ENCODE data around the gene RFLNA.

The RFLNA gene

GRCh38 chr12:124363353-124363965, 68.6 kb downstream of the RFLNA start:
- no peaks in the 10 kb centered on the region for H3K79me2 ChIP-seq (ENCODE audit: insufficient read depth, low read length)
- TF ChIP-seq EZH2phosphoT487 (IDR thresholded peaks at IDR 0.05; ENCODE audit: borderline replicate concordance) (no peak), CTCF (conservative IDR thresholded peaks at IDR 0.05; ENCODE audit: low read length) (no peak)
- H3K9ac ChIP-seq (ENCODE audit: low read depth, low read length, poor library complexity, severe bottlenecking) = no peak overlapping the region
- no peak overlapping the region for H2AFZ ChIP-seq (ENCODE audit: low read length)
- no peak overlapping the region for H3K4me3 ChIP-seq (ENCODE audit: low read length, poor library complexity, severe bottlenecking)
- no peaks in the 10 kb centered on the region for H3K9me3 ChIP-seq (ENCODE audit: insufficient read depth, low read depth, low read length)
- peaks cover 31% of the 10 kb centered on the region; the same call in 1 of the 2 replicates for H3K36me3 ChIP-seq (ENCODE audit: insufficient read depth, low read length)
- H3K9me2 ChIP-seq (replicated peaks; ENCODE audit: low read depth, low read length) = no peaks in the 10 kb centered on the region
- H3K4me1 ChIP-seq (ENCODE audit: insufficient read depth, low read length, poor library complexity, severe bottlenecking) = no peaks in the 10 kb centered on the region
- no peak overlapping the region for H3K4me2 ChIP-seq (ENCODE audit: low read depth, low read length, poor library complexity, severe bottlenecking)
- H3F3A ChIP-seq (ENCODE audit: low read depth) = no peaks in the 10 kb centered on the region
- H4K20me1 ChIP-seq (ENCODE audit: insufficient read depth, low read length, poor library complexity, severe bottlenecking) = no peaks in the 10 kb centered on the region
- H3K27me3 ChIP-seq (ENCODE audit: insufficient read depth, low read length, poor library complexity, severe bottlenecking) = no peaks in the 10 kb centered on the region

- H3K4me3 ChIP-seq (ENCODE audit: low read length, poor library complexity, severe bottlenecking) = no peak overlapping the region
- TF ChIP-seq EZH2phosphoT487 (IDR thresholded peaks at IDR 0.05; ENCODE audit: borderline replicate concordance) = no peak
- no peak for TF ChIP-seq CTCF (conservative IDR thresholded peaks at IDR 0.05; ENCODE audit: low read length)
- no peak overlapping the region for H2AFZ ChIP-seq (ENCODE audit: low read length)
- peaks cover 21% of the 10 kb centered on the region; the same call in 1 of the 2 replicates for H3K36me3 ChIP-seq (ENCODE audit: insufficient read depth, low read length)
- no peaks in the 10 kb centered on the region for H3F3A ChIP-seq (ENCODE audit: low read depth)
- H4K20me1 ChIP-seq (ENCODE audit: insufficient read depth, low read length, poor library complexity, severe bottlenecking) = no peaks in the 10 kb centered on the region
- no peaks in the 10 kb centered on the region for H3K79me2 ChIP-seq (ENCODE audit: insufficient read depth, low read length)
- no peaks in the 10 kb centered on the region for H3K9me2 ChIP-seq (replicated peaks; ENCODE audit: low read depth, low read length)
- H3K4me2 ChIP-seq (ENCODE audit: low read depth, low read length, poor library complexity, severe bottlenecking) = no peak overlapping the region
- no peaks in the 10 kb centered on the region for H3K4me1 ChIP-seq (ENCODE audit: insufficient read depth, low read length, poor library complexity, severe bottlenecking)
- no peak overlapping the region for H3K9ac ChIP-seq (ENCODE audit: low read depth, low read length, poor library complexity, severe bottlenecking)
- H3K9me3 ChIP-seq (ENCODE audit: insufficient read depth, low read depth, low read length) = no peaks in the 10 kb centered on the region
- H3K27me3 ChIP-seq (ENCODE audit: insufficient read depth, low read length, poor library complexity, severe bottlenecking) = no peaks in the 10 kb centered on the region
Observed at GRCh38 chr12:124364543-124364942, 69.7 kb downstream of the RFLNA start.
